ENCODE data around the gene TACC2. TPM values are rescaled to one million over a fixed set of nuclear protein-coding genes. Genes with fewer than 3 reads are reported as not detected.
A peak's percentile ranks its signal among the peaks of the same experiment; 100 is the strongest.

Gene TACC2
- total and polyA plus RNA-seq, 5 donors from 2014 or later = not detected

- DNase-seq = no peak
- H3K27ac Mint-ChIP-seq = peak overlapping the region in 2 of 3 donors; percentile 42 to 55
- Histone ChIP-seq H3K9me3 (ENCODE audit: control insufficient read depth in 2 of 2, low read length in 2 of 2) (no peaks in the 10 kb centered on the region), H3K27ac (ENCODE audit: insufficient read depth, low read length, poor library complexity, severe bottlenecking) (no peak overlapping the region), H3K4me1 (ENCODE audit: control insufficient read depth, insufficient read depth, low read length, poor library complexity, severe bottlenecking) (peaks cover 15% of the 10 kb centered on the region), H3K4me3 (ENCODE audit: low read depth, low read length) (no peak overlapping the region), H3K36me3 (ENCODE audit: control insufficient read depth, insufficient read depth, low read length) (no peaks in the 10 kb centered on the region), H3K27me3 (ENCODE audit: control insufficient read depth, insufficient read depth, low read length) (no peaks in the 10 kb centered on the region)
- H3K27me3 Mint-ChIP-seq = peaks cover 18% of the 10 kb centered on the region
- ATAC-seq (ENCODE audit: low read depth in 2 of 2) = no peak
- no peaks in the 10 kb centered on the region for H3K9me3 Mint-ChIP-seq
- no peak overlapping the region for H3K4me3 Mint-ChIP-seq
- H3K4me1 Mint-ChIP-seq = peaks cover 0 to 31% (median 8%) of the 10 kb centered on the region in 4 donors
- H3K36me3 Mint-ChIP-seq = no peaks in the 10 kb centered on the region
These were observed 307.6 kb downstream of the TACC2 start for GRCh38 chr10:122296363-122297120.

- peaks cover 15% of the 10 kb centered on the region for H3K4me1 ChIP-seq (ENCODE audit: control insufficient read depth, insufficient read depth, low read length, poor library complexity, severe bottlenecking)
- no peak for ATAC-seq (ENCODE audit: low read depth in 2 of 2)
- no peaks in the 10 kb centered on the region for H3K9me3 ChIP-seq (ENCODE audit: control insufficient read depth in 2 of 2, low read length in 2 of 2)
- peaks cover 21% of the 10 kb centered on the region for H3K27me3 Mint-ChIP-seq
- DNase-seq = no peak
- H3K4me3 Mint-ChIP-seq = no peak overlapping the region
- no peak overlapping the region for H3K27ac Mint-ChIP-seq
- H3K9me3 Mint-ChIP-seq = no peaks in the 10 kb centered on the region
- H3K27me3 ChIP-seq (ENCODE audit: control insufficient read depth, insufficient read depth, low read length) = no peaks in the 10 kb centered on the region
- H3K27ac ChIP-seq (ENCODE audit: insufficient read depth, low read length, poor library complexity, severe bottlenecking) = no peak overlapping the region
- H3K4me1 Mint-ChIP-seq = peaks cover 0 to 31% (median 8%) of the 10 kb centered on the region in 4 donors
- H3K36me3 Mint-ChIP-seq = no peaks in the 10 kb centered on the region
- H3K4me3 ChIP-seq (ENCODE audit: low read depth, low read length) = no peak overlapping the region
- H3K36me3 ChIP-seq (ENCODE audit: control insufficient read depth, insufficient read depth, low read length) = no peaks in the 10 kb centered on the region
These were observed 308.6 kb downstream of the TACC2 start for GRCh38 chr10:122297583-122297982.

- H3K9me3 Mint-ChIP-seq = no peaks in the 10 kb centered on the region
- Histone ChIP-seq H3K4me3 (ENCODE audit: low read depth, low read length) (no peak overlapping the region), H3K36me3 (ENCODE audit: control insufficient read depth, insufficient read depth, low read length) (no peaks in the 10 kb centered on the region), H3K27me3 (ENCODE audit: control insufficient read depth, insufficient read depth, low read length) (no peaks in the 10 kb centered on the region), H3K9me3 (ENCODE audit: control insufficient read depth in 2 of 2, low read length in 2 of 2) (no peaks in the 10 kb centered on the region), H3K27ac (ENCODE audit: insufficient read depth, low read length, poor library complexity, severe bottlenecking) (no peak overlapping the region), H3K4me1 (ENCODE audit: control insufficient read depth, insufficient read depth, low read length, poor library complexity, severe bottlenecking) (peaks cover 15% of the 10 kb centered on the region)
- no peak overlapping the region for H3K27ac Mint-ChIP-seq
- DNase-seq = no peak
- H3K4me3 Mint-ChIP-seq = no peak overlapping the region
- H3K36me3 Mint-ChIP-seq = no peaks in the 10 kb centered on the region
- ATAC-seq (ENCODE audit: low read depth in 2 of 2) = no peak
- peaks cover 0 to 27% (median 3%) of the 10 kb centered on the region in 4 donors for H3K4me1 Mint-ChIP-seq
- H3K27me3 Mint-ChIP-seq = peaks cover 21% of the 10 kb centered on the region
These were observed 309.2 kb downstream of the TACC2 start for GRCh38 chr10:122298206-122298597.

- no peaks in the 10 kb centered on the region for H3K36me3 ChIP-seq (ENCODE audit: control insufficient read depth, insufficient read depth, low read length)
- no peaks in the 10 kb centered on the region for H3K27me3 ChIP-seq (ENCODE audit: control insufficient read depth, insufficient read depth, low read length)
- H3K4me3 ChIP-seq (ENCODE audit: low read depth, low read length) = peak overlapping the region; percentile 29
- Mint-ChIP-seq H3K9me3 (no peaks in the 10 kb centered on the region), H3K27me3 (peaks cover 21% of the 10 kb centered on the region), H3K36me3 (no peaks in the 10 kb centered on the region), H3K27ac (no peak overlapping the region), H3K4me3 (peak overlapping the region in 2 of 4 donors; percentile 29 to 60), H3K4me1 (peaks cover 0 to 24% (median 1%) of the 10 kb centered on the region in 4 donors)
- no peaks in the 10 kb centered on the region for H3K9me3 ChIP-seq (ENCODE audit: control insufficient read depth in 2 of 2, low read length in 2 of 2)
- DNase-seq = peak; percentile 38 to 74 (median 62)
- H3K4me1 ChIP-seq (ENCODE audit: control insufficient read depth, insufficient read depth, low read length, poor library complexity, severe bottlenecking) = peaks cover 15% of the 10 kb centered on the region
- ATAC-seq (ENCODE audit: low read depth in 2 of 2) = peak; percentile 76 to 80
- H3K27ac ChIP-seq (ENCODE audit: insufficient read depth, low read length, poor library complexity, severe bottlenecking) = no peak overlapping the region
These were observed 309.8 kb downstream of the TACC2 start for GRCh38 chr10:122298598-122299301.

- Histone ChIP-seq H3K27ac (ENCODE audit: insufficient read depth, low read length, poor library complexity, severe bottlenecking) (no peak overlapping the region), H3K36me3 (ENCODE audit: control insufficient read depth, insufficient read depth, low read length) (no peaks in the 10 kb centered on the region), H3K4me3 (ENCODE audit: low read depth, low read length) (no peak overlapping the region), H3K27me3 (ENCODE audit: control insufficient read depth, insufficient read depth, low read length) (no peaks in the 10 kb centered on the region), H3K4me1 (ENCODE audit: control insufficient read depth, insufficient read depth, low read length, poor library complexity, severe bottlenecking) (peaks cover 15% of the 10 kb centered on the region), H3K9me3 (ENCODE audit: control insufficient read depth in 2 of 2, low read length in 2 of 2) (no peaks in the 10 kb centered on the region)
- Mint-ChIP-seq H3K9me3 (peaks cover 0 to 2% (median 0%) of the 10 kb centered on the region in 7 donors), H3K27ac (peak overlapping the region in 1 of 3 donors; percentile 79), H3K27me3 (peaks cover 21% of the 10 kb centered on the region), H3K4me3 (peak overlapping the region in 1 of 4 donors; percentile 3), H3K4me1 (peaks cover 0 to 21% (median 1%) of the 10 kb centered on the region in 4 donors), H3K36me3 (no peaks in the 10 kb centered on the region)
- ATAC-seq (ENCODE audit: low read depth in 2 of 2) (no peak), DNase-seq (no peak)
These were observed 310.6 kb downstream of the TACC2 start for GRCh38 chr10:122299423-122300075.

- H3K36me3 ChIP-seq (ENCODE audit: control insufficient read depth, insufficient read depth, low read length) = no peaks in the 10 kb centered on the region
- Mint-ChIP-seq H3K4me1 (peaks cover 0 to 9% (median 1%) of the 10 kb centered on the region in 4 donors), H3K9me3 (peaks cover 0 to 9% (median 2%) of the 10 kb centered on the region in 7 donors), H3K27ac (no peak overlapping the region), H3K27me3 (peaks cover 27% of the 10 kb centered on the region), H3K36me3 (no peaks in the 10 kb centered on the region), H3K4me3 (no peak overlapping the region)
- no peaks in the 10 kb centered on the region for H3K27me3 ChIP-seq (ENCODE audit: control insufficient read depth, insufficient read depth, low read length)
- H3K27ac ChIP-seq (ENCODE audit: insufficient read depth, low read length, poor library complexity, severe bottlenecking) = no peak overlapping the region
- no peak for ATAC-seq (ENCODE audit: low read depth in 2 of 2)
- H3K9me3 ChIP-seq (ENCODE audit: control insufficient read depth in 2 of 2, low read length in 2 of 2) = no peaks in the 10 kb centered on the region
- no peak overlapping the region for H3K4me3 ChIP-seq (ENCODE audit: low read depth, low read length)
- no peak for DNase-seq
- H3K4me1 ChIP-seq (ENCODE audit: control insufficient read depth, insufficient read depth, low read length, poor library complexity, severe bottlenecking) = peaks cover 7% of the 10 kb centered on the region
These were observed 312.3 kb downstream of the TACC2 start for GRCh38 chr10:122301055-122301810.

- H3K9me3 ChIP-seq (ENCODE audit: control insufficient read depth in 2 of 2, low read length in 2 of 2) = no peaks in the 10 kb centered on the region
- no peak overlapping the region for H3K4me3 ChIP-seq (ENCODE audit: low read depth, low read length)
- H3K27me3 ChIP-seq (ENCODE audit: control insufficient read depth, insufficient read depth, low read length) = no peaks in the 10 kb centered on the region
- Mint-ChIP-seq H3K27ac (no peak overlapping the region), H3K27me3 (peaks cover 27% of the 10 kb centered on the region), H3K4me1 (peaks cover 0 to 9% (median 1%) of the 10 kb centered on the region in 4 donors), H3K9me3 (peaks cover 0 to 9% (median 2%) of the 10 kb centered on the region in 7 donors), H3K4me3 (no peak overlapping the region), H3K36me3 (no peaks in the 10 kb centered on the region)
- ATAC-seq (ENCODE audit: low read depth in 2 of 2) (no peak), DNase-seq (no peak)
- H3K27ac ChIP-seq (ENCODE audit: insufficient read depth, low read length, poor library complexity, severe bottlenecking) = no peak overlapping the region
- peaks cover 7% of the 10 kb centered on the region for H3K4me1 ChIP-seq (ENCODE audit: control insufficient read depth, insufficient read depth, low read length, poor library complexity, severe bottlenecking)
- H3K36me3 ChIP-seq (ENCODE audit: control insufficient read depth, insufficient read depth, low read length) = no peaks in the 10 kb centered on the region
These were observed 312.8 kb downstream of the TACC2 start for GRCh38 chr10:122301811-122302115.
